ENCODE data around the gene SLC43A2. TPM values are rescaled to one million over a fixed set of nuclear protein-coding genes. Genes with fewer than 3 reads are reported as not detected.

SLC43A2 gene
- total RNA-seq, 2 donors from 2014 or later = 14.0 to 18.6 TPM

DNA sequence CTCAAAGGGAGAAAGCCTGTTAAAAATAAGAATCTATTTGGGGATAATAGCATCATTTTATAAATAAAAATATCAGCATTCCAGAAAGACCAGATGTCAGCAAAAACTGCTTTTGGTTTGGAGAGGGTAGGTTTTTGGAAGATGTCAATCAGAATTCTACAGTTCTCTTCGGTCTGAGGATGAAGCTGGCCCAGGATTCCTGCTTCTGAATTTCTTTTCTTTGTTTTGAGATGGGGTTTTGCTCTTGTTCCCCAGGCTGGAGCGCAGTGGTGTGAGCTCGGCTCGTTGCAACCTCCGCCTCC is 35.1 kb downstream of the SLC43A2 start:
- H3K27me3 ChIP-seq (ENCODE audit: control insufficient read depth, insufficient read depth, low read length, poor library complexity, severe bottlenecking) = peaks cover 78% of the 10 kb centered on the region
- Mint-ChIP-seq H3K4me3 (no peak overlapping the region), H3K27me3 (ENCODE audit: insufficient read depth) (peaks cover 92% of the 10 kb centered on the region), H3K36me3 (ENCODE audit: low read depth) (peaks cover 8% of the 10 kb centered on the region), H3K9me3 (no peaks in the 10 kb centered on the region), H3K4me1 (peaks cover 4% of the 10 kb centered on the region), H3K27ac (no peak overlapping the region)
- no peaks in the 10 kb centered on the region for H3K36me3 ChIP-seq (ENCODE audit: control insufficient read depth, insufficient read depth, low read length)
- 95 to 100% methylated on average over 1 to 5 of the region's 5 CpGs for WGBS, 2 experiments (ENCODE audit: insufficient coverage in 1 of 2, insufficient read length in 1 of 2)
- no peak overlapping the region for H3K9ac ChIP-seq (ENCODE audit: extremely low read depth, low read length, poor library complexity, severe bottlenecking)
- no peak for TF ChIP-seq CTCF (conservative IDR thresholded peaks at IDR 0.05)
- H3K4me1 ChIP-seq (ENCODE audit: control insufficient read depth, insufficient read depth, low read length) = peaks cover 9% of the 10 kb centered on the region
- no peak overlapping the region for H3K27ac ChIP-seq (ENCODE audit: low read depth, low read length)
- no peaks in the 10 kb centered on the region for H3K9me3 ChIP-seq (ENCODE audit: control insufficient read depth, low read length)
- no peak for DNase-seq
- no peak overlapping the region for H3K4me3 ChIP-seq (ENCODE audit: low read length)

GRCh38 chr17:1592751-1593629 is 35.6 kb downstream of the SLC43A2 start:
- no peak overlapping the region for H3K27ac Mint-ChIP-seq

DNA sequence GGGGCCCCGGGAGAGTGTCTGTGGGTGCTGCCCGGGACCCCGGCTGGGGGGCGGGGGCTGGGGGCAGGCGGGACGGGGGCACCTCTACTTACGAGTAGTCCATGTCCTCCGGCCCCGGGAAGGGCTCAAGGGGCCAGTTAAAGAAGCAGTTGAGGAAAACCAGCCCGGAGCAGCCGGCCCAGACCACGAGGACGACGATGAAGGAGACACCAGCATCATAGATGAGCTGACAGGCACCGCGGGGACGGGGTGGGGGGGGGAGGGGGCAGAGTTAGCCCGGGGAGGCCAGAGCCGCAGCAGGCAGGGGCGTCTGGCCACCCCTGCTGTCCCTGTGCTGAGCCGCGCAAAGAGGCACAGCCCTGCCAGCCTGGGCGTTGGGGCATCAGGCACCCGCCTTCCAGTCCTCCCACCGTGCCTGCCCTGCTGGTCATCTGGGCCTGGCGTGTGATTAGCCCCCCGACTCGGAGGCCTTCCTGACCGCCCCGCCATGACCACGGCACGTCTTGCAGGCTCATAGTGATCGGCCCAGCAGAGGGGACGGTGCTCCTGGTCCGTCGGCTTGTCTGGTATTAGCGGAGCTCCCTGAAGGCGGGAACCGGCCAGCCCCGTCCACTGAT is 37.1 kb downstream of the SLC43A2 start:
- H3K9ac ChIP-seq (ENCODE audit: extremely low read depth, low read length, poor library complexity, severe bottlenecking) = no peak overlapping the region
- no peak overlapping the region for H3K27ac ChIP-seq (ENCODE audit: low read depth, low read length)
- H3K27ac Mint-ChIP-seq = no peak overlapping the region
- H3K4me3 ChIP-seq (ENCODE audit: low read length) = no peak overlapping the region
- 94 to 95% methylated on average over 15 to 39 of the region's 40 CpGs for WGBS, 2 experiments (ENCODE audit: insufficient coverage in 1 of 2, insufficient read length in 1 of 2)
- no peaks in the 10 kb centered on the region for H3K9me3 ChIP-seq (ENCODE audit: control insufficient read depth, low read length)
- H3K4me3 Mint-ChIP-seq = no peak overlapping the region
- peaks cover 95% of the 10 kb centered on the region for H3K27me3 Mint-ChIP-seq (ENCODE audit: insufficient read depth)
- peaks cover 9% of the 10 kb centered on the region for H3K4me1 ChIP-seq (ENCODE audit: control insufficient read depth, insufficient read depth, low read length)
- H3K9me3 Mint-ChIP-seq = no peaks in the 10 kb centered on the region
- peak; percentile 64 for DNase-seq
- no peak for TF ChIP-seq CTCF (conservative IDR thresholded peaks at IDR 0.05)
- peaks cover 6% of the 10 kb centered on the region for H3K4me1 Mint-ChIP-seq
- no peaks in the 10 kb centered on the region for H3K36me3 ChIP-seq (ENCODE audit: control insufficient read depth, insufficient read depth, low read length)
- peaks cover 89% of the 10 kb centered on the region for H3K27me3 ChIP-seq (ENCODE audit: control insufficient read depth, insufficient read depth, low read length, poor library complexity, severe bottlenecking)
- H3K36me3 Mint-ChIP-seq (ENCODE audit: low read depth) = peaks cover 8% of the 10 kb centered on the region

More at GRCh38 chr17:1592751-1593629, 35.6 kb downstream of the SLC43A2 start:
- H3K4me1 ChIP-seq (ENCODE audit: control insufficient read depth, insufficient read depth, low read length) = peaks cover 9% of the 10 kb centered on the region
- Mint-ChIP-seq H3K4me3 (no peak overlapping the region), H3K9me3 (no peaks in the 10 kb centered on the region), H3K36me3 (ENCODE audit: low read depth) (peaks cover 8% of the 10 kb centered on the region), H3K27me3 (ENCODE audit: insufficient read depth) (peaks cover 92% of the 10 kb centered on the region), H3K4me1 (peaks cover 4% of the 10 kb centered on the region)
- TF ChIP-seq CTCF (conservative IDR thresholded peaks at IDR 0.05) = no peak
- H3K27me3 ChIP-seq (ENCODE audit: control insufficient read depth, insufficient read depth, low read length, poor library complexity, severe bottlenecking) = peaks cover 79% of the 10 kb centered on the region
- no peak overlapping the region for H3K27ac ChIP-seq (ENCODE audit: low read depth, low read length)
- DNase-seq = no peak
- no peaks in the 10 kb centered on the region for H3K36me3 ChIP-seq (ENCODE audit: control insufficient read depth, insufficient read depth, low read length)
- H3K4me3 ChIP-seq (ENCODE audit: low read length) = no peak overlapping the region
- H3K9me3 ChIP-seq (ENCODE audit: control insufficient read depth, low read length) = no peaks in the 10 kb centered on the region
- 89 to 91% methylated on average over 20 to 25 of the region's 25 CpGs for WGBS, 2 experiments (ENCODE audit: insufficient coverage in 1 of 2, insufficient read length in 1 of 2)
- H3K9ac ChIP-seq (ENCODE audit: extremely low read depth, low read length, poor library complexity, severe bottlenecking) = no peak overlapping the region

Data from endodermal cell (in vitro differentiated cells).